NCI-H524 treated with DMSO at 0.1 percent for 48 hours (cell line): ENCODE results near the gene TCAIM.
A peak's percentile ranks its signal among the peaks of the same experiment; 100 is the strongest.
"Not testable (repeated sequence)": the region's sequence is repeated elsewhere in the genome, so short reads cannot be mapped to it uniquely, and the experiment has no call there.

Experiments
- DNase-seq: peaks from one replicate; lab custom pipeline; 2025; lab: John Stamatoyannopoulos, UW

The TCAIM gene

DNA sequence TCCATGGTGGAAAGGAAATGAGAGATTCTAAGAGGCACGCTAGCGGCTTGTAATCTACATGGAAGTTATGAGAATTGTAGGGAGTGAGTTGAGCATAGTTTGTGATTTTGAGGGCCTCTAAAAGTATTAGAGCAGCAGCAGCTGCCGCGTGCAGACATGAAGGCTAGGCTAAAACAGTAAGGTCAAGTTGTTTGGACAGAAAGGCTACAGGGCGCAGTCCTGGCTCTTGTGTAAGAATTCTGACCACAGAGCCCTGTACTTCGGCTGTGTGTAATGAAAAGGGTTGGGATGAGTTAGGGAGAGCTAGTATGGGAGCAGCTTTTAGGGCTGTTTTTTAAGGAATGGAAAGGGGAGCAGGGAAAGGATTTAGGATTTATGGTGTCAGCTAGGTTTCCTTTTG is 8.0 kb downstream of the TCAIM start:
- DNase-seq: not testable (repeated sequence)

DNA sequence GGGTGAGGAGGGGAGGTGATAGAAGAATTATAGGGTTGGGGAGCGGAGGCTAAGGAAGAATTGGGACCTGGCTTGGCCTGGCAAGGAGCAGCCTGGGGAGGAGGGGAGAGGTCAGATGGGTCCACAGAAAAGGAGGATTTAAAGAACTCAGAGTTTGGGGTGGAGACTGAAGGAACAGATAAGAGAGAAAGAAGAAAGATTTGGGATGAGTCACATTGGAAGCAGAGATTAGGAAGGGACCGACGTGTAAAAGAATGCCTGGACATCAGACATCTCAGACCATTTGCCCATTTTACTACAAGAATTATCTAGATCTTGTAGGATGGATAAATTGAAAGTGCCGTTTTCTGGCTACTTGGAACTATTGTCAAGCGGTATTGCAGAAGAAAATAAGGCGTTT is 10.4 kb downstream of the TCAIM start:
- no peak for DNase-seq

DNA sequence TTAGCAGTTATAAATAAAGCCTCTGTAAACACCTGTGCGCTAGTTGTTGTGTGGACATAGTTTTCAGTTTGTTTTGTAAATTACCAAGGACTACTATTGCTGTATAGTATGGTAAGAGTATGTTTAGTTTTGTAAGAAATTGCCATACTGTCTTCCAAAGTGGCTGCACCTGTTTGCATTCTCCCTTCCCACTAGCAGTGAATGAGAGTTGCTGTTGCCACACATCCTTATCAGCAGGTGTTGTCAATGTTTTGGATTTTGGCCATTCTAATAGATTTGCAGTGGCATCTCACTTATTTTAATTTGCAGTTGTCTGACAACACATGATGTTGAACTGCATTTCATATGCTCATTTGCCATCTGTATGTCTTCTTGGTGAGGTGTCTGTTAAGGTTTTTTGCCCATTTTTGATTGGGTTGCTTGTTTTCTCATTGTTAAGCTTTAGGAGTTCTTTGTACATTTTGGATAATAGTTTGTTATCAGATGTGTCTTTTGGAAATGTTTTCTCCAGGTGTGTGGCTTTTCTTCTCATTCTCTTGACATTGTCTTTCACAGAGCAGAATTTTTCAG is 14.9 kb downstream of the TCAIM start:
- no peak for DNase-seq

DNA sequence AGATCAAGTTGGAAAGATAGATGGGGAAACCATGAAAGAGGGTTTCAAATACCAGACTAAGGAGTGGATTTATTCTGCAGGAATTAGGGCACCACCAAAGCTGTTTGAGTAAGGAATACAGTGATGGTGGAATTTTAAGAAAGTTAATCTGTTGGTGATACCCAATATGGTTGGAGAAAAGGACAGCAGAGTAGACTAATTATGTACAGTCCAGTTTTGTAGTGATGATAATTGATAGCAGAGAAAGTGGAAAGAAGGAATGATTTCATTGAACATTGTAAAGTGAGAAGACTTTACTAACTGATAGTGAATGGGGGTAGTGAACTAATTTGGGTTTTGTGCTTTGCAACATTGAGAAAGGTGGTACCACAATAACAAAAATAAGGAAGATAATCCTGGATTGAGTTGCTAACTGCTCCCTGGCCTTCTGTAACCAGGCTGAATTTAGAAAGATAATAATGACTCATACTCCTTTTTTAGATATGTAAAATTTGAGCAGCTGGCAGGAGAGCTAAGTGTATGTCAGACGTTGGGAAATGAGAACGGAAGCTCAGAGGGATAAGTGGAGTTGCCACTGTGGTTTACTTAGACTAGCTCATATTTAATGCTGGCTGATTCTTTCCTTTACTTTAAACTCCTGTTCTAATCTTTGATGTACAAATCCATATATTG is 16.9 kb downstream of the TCAIM start:
- peak; percentile 43 for DNase-seq

DNA sequence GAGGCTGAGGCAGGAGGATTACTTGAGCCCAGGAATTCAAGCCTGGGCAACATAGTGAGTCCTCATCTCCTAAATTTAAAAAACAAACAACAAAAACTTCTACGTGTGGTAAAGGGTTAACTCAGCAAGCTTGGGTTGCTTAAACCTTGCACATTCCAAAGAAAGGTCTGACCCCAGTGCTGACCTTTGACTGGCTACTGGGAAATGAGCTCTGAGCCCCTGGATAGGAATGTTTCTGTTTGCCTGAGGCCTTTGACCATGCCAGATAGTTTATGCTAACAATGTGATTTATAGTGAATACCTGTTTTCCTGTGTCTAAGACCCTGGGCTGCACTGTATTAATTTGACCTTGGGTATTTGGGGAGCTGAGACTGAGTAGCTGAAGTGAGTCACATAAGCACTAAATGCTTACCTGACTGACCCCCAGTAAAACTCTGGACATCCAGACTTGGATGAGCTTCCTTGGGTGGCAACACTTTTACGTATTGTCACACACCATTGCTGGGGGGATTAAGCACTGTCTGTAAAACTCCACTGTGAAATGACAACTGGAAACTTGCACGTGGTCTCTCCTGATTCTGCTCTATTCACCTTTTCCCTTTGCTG is 20.7 kb downstream of the TCAIM start:
- DNase-seq: no peak

DNA sequence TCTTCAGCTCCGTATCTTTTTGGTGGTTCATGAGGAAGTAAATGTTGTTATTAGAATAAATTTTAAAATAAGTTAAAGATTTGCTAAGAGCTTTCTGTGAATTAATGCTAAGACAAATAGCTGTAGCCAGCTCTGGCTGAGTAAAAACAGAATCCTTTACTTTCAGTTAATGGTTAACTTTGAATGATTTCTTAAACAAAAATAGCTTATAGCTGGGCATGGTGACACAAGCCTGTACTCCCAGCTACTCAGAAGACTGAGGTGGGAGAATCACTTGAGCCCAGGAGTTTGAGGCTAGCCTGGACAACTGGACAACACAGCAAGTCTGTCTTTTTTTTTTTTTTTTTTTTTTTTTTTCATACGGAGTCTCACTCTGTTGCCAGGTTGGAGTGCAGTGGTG is 25.0 kb downstream of the TCAIM start:
- no peak for DNase-seq

DNA sequence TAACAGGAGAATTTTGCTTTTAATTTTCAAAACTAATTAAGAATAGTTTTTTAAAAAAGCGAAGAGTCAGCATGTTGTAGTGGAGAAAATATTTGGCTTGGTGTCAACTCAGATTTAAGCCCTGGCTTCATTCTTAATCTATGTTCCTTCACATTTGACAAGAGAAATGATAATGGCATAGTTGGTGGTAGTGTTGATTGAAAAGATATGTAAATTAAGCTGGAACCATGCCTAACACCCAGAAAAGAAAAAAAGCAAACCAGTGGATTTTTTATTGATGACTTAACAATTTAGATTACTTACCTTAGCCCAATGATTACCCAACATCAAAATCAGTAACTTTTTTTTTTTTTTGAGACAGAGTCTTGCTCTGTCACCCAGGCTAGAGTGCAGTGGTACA is 27.4 kb downstream of the TCAIM start:
- DNase-seq: no peak

DNA sequence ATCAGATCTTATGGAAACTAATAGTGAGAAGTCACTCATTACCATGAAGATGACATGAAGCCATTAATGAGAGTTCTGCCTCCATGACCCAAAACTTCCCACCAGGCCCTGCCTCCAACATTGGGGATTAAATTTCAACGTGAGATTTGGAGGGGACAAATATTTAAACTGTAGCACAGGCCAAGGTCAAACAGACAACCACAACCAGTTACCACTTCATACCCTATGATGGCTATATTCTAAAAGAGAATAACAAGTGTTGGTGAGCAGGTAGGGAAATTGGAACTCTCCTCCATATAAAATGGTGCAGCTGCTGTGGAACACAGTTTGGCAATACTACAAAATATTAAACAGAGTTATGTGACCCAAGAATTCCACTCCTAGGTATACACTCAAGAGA is 36.9 kb downstream of the TCAIM start:
- no peak for DNase-seq

DNA sequence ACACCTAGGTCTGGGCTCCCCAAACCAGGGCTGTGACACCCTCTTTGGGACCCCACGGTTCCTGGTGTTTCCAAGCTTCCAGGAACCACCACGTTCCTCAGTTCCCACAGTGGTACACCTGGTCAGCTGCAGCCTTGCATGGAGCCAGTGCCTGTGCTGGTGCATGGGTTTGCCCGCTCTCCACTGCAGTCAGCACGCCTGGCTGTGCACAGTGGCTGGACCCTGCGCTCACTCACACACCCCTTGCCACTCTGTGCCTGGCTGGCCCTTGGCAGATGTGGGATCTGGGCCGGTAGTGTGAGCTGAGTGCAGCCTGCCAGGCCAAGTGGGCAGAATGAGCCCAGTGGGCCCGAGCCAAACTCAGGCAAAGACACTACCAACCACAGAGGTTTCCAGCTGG is 48.8 kb downstream of the TCAIM start:
- DNase-seq: no peak

DNA sequence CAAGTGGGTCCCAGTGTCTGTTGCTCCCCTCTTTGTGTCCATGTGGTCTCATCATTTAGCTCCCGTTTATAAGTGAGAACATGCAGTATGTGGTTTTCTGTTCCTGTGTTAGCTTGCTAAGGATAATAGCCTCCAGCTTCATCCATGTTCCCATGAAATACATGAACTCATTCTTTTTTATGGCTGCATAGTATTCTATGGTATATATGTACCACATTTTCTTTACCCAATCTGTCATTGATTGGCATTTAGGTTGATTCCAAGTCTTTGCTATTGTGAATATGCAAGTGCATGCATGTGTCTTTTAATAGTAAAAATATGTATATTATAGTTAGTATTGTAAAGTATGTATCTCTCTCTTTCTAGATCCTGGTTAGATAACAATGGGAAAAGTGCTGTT is 53.9 kb downstream of the TCAIM start:
- no peak for DNase-seq

DNA sequence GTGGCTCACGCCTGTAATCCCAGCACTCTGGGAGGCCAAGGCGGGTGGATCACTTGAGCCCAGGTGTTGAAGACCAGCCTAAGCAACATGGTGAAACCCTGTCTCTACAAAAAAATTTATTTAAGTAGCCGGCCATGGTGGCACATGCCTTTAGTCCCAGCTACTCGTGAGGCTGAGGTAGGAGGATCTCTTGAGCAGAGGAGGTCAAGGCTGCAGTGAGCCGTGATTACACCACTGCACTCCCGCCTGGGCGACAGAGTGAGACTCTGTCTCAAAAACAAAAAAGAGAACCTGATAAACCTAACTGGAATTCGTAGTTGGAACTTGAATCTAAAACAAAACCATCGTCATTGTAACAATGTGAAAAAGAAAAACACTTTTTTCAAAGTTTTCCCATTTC is 57.1 kb downstream of the TCAIM start:
- DNase-seq: no peak

DNA sequence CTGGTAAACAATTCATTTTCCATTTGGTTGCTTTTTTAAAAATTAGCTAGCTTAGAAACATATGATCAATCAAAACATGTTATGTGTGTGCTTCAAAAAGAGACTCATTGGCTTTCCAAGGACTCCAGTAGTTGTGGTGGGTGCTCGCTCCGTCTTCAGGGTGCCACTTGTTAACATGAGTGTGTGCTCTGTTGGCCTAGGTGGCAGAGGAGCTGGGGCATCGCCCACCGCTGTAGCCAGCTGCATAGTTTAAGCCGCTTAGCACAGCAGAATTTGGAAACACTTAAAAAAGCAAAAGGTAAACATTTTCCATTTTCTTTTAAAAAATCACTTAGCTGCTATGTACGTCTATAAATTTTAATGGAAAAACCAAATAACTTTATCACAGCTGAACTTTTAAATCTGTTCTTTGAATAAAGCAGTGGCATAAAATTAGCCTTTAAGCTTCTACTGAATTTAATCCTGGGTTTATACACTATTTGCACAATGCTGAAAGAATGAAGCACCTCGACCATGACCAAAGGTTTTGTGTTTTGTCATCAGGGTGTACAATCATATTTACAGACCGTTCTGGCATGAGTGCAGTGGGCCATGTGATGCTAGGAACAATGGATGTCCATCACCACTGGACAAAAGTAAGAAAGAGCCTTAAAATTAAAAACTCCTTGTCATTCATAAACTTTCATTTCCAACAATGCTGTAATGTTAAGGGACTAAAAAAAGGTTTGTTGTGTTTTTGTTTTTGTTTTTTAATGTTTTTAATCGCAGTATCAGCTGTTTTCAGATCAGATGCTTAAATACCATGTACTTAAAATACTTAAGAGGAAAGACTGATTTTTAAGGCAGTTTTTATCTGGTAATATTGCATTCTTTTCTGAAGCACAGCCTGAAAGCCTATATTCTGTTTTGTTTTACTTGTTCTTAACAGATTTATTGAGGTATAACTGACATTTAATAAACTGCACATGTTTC is 57.9 kb downstream of the TCAIM start:
- DNase-seq: no peak

DNA sequence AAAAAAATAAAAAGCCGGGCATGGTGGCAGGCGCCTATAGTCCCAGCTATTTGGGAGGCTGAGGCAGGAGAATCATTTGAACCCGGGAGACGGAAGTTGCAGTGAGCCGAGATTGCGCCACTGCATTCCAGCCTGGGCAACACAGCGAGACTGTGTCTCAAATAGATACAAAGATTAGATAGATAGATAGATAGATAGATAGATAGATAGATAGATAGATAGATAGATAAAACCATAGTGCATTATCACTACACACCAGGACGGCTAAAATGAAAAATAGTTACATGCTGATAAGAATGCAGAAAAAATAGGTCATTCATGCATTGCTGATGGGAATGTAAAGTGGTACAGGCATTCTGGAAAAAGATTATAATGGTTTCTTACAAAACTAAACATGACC is 59.7 kb downstream of the TCAIM start:
- not testable (repeated sequence) for DNase-seq

DNA sequence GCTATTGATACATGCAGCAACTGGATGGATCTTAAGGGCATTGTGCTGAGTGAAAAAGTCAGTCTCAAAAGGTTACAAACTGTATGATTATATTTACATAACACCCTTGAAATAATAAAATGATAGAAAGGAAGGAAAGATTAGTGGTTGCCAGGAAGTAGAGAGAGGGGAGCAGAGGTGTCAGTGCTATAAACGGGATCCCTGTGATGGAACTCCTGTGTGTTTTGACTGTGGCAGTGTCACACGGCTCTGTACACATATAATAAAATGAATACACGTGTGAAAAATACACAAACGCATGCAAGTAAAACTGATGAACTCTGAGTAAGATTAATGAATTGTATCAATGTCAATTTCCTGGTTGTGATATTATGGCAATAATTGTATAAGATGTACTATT is 60.3 kb downstream of the TCAIM start:
- DNase-seq: no peak

DNA sequence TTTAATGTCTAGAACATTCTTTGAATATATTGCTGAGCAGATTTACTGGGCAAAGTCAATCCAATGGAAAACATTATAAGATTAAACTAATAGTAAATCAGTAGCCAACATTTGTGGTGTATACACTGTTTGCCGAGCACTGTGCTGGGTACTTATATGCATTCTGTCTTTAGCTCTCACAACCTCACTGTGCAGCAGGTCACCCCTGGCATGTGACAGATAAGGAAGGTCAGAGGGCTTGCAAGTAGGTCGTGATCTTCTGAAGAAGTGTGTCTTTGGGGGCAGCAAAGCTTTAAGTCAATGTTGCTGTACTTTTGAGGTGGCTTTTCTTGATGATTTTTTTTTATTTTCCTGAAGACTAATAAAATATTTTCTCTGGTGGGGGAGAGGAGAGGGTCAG is 62.2 kb downstream of the TCAIM start:
- no peak for DNase-seq

DNA sequence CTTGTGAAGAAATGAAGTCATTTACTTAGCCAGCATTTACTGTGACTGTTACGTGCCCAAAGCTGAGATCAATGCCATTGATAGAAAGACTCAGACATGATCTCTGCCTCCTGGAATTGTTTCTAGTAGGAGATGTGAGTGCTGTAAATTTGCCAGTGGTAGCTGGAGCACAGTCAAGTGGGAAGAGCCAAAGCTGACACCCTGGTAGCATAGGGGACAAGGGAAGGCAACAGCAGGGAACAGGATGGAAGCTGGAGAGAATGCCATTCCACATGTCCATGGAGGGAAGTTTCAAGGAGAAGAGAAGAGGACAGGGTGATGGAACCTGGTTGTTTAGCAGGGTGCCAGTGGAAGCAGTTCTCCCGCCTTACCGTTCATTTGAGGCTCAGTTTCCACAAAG is 64.0 kb downstream of the TCAIM start:
- no peak for DNase-seq

DNA sequence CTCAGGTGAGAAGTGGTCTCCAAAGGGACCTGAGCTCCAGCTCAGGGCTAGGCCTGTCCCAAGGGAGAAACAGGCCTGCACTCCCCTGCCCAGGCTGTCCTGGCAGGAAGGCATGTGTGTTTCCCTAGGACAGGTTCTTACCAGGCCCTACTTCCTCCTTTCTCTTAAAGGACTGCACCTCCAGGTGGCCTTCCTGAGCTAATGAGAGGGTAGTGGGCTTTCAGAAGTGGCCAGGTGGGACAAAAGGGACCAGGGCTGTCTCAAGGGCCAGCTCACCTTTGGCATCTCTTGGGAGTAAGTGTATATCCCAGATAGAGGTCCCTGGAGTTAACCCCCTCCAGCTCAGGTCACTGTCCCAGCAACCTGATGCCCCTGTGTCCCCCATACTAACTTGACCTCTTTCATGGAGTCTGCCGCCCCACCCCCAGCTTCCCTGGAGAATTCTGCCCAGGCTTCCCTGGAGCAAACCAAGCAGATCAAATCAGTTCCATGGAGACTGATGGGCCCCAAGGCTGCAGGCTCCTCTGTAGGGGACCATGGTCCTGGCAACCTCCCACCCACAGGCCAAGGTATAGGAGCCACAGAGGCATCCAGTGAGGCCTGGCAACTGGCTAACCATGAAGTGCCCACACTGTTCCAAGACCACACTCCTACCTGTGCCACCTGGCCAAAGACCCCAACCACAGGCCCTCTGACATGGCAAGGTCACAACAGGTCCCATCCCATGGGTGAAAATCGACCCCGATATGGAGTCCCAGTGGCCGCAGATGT is 71.3 kb downstream of the TCAIM start:
- DNase-seq: no peak

DNA sequence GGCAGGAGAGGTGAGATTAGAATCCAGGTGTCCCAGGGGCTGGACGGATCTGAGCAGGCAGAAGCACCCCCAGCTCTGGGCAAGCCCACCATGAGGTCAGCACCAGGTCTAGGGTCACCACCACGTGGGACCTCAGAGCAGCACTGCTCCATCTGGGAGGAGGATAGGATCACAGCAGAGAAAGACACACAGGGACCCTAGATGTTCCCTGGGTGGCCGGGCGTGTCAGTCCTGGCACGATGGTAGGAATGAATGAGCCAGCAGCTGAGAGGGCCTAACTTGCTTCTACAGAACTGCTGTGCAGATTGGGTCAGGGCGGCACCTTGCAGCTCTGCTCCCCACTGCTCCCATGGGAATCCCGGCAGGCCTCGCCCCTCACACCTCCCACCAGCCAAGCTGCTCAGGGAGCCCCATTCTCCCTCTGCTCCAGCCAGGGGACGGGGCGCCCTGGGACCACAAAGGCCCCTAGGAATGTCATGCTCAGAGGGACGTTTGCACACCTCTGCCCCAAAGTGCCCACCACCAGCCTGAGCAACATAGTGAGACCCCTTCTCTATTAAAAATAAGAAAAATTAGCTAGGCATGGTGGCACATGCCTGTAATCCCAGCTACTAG is 72.6 kb downstream of the TCAIM start:
- no peak for DNase-seq

DNA sequence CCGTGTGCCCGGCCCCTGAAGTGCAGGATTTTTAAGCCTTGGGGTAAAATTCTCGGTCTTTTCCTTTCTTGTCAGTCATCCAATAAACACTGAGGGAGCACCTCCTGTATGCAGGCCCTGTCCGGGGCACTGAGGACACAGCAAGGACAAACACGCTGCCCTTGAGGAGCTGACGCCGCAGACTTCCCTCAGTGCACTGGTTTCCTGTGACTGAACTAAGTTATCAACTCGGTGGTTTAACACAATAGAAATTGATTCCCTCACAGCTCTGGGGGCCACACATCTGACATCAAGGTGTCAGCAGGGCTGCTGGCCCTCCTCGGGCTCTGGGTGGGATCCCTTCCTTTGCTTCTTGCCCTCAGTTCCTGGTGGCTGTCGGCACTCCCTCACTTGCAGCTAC is 73.8 kb downstream of the TCAIM start:
- DNase-seq: no peak

DNA sequence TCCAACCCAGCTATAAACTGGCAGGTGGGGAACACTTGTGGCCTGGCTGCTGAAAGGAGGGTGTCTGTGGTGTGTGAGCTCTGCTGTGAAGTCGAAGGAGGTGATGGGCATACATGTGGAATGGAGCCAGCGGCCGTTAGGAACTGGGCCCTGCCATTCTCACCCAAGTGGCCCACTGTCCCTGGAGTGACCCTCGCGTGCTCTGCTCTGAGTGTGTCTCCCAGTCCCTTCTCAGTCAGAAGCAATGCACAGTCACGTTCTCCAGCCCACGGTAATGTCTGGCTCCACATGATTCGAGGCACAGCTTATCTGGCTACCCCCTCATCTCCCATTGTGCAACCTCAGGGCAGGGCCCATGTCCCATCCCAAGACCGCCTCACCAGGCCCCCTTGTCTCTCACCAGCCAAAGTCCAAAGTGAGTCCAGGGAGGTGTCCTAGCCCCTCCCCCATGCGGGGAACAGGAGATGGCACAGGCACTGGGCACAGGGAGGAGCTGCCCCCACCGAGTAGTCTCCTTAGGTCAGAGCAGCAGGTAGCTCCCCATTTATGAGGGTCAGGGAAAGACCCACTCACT is 76.0 kb downstream of the TCAIM start:
- no peak for DNase-seq

DNA sequence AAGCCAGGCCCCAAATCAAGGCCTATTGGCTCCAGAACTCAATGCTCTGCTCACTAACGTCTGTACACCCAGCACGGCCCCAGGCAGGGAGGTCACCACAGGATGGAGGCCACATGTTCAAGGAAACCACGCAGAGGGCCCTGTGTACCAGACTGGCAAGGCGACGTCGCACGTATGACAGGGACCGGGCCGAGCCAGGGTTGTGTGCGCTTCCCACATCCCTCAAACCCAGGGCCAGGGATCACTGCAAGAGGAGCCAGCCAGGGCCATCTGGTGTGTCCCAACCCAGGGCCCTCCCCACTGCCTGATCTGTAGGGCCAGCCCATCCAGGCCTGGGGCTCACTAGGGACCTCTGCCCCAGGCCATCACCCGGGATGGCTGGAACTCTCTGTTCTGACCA is 76.9 kb downstream of the TCAIM start:
- no peak for DNase-seq
